Measurements from ENCODE around the gene DHRS9.

DHRS9 gene

DNA sequence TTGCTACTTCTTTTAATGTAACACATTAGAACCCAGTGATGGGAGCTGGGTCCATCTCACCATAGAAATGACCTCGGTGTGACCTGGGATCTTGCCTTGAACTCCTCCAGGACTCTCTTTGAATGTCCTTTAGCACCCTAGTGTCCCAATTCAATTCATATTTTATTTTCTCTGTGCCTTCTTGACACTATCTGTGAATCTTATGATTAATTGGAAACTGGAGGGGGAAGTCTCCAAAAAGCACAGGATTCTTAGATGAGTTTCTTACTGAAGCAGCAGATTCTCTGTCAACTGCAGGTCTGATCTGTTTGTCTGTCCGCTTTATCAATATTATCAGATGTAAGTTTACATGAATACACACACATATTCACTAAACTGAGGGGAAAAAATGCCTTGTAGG is 470 bp downstream of the DHRS9 start:
- no peaks in the 10 kb centered on the region for H3K4me1 ChIP-seq (ENCODE audit: control insufficient read depth, low read depth, low read length)
- no peaks in the 10 kb centered on the region for H3K36me3 ChIP-seq (ENCODE audit: control insufficient read depth, low read depth, low read length)
- no peaks in the 10 kb centered on the region for H3K27me3 ChIP-seq (ENCODE audit: control insufficient read depth, insufficient read depth, low read length)
- no peaks in the 10 kb centered on the region for H3K9me3 ChIP-seq (ENCODE audit: control insufficient read depth, low read depth, low read length)
- H3K9ac ChIP-seq (ENCODE audit: low read length) = no peak overlapping the region
- H3K4me3 ChIP-seq (ENCODE audit: low read length) = no peak overlapping the region
- no peak overlapping the region for H3K27ac ChIP-seq (ENCODE audit: low read length)

DNA sequence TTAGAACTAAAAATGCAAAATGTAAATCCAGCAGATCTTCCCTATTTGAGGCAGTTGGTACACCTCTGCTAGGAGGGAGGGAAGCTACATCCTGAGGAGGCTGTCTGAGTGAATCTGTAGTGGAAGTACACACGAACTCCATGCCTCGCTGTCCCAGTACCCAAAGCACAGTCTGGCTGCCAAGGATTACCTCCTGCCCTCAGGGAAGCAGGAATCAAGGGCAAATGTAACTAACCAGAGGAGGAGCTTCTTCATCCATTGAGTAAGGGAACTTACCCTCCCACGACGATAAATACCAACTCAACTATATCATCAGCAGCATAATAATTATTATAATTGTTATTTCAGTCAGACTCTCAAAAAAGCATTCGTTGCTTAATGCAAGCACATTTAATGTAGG is 2.1 kb downstream of the DHRS9 start:
- Histone ChIP-seq H3K27me3 (ENCODE audit: control insufficient read depth, insufficient read depth, low read length) (no peaks in the 10 kb centered on the region), H3K9me3 (ENCODE audit: control insufficient read depth, low read depth, low read length) (no peaks in the 10 kb centered on the region), H3K27ac (ENCODE audit: low read length) (no peak overlapping the region), H3K4me3 (ENCODE audit: low read length) (no peak overlapping the region), H3K9ac (ENCODE audit: low read length) (no peak overlapping the region), H3K4me1 (ENCODE audit: control insufficient read depth, low read depth, low read length) (no peaks in the 10 kb centered on the region), H3K36me3 (ENCODE audit: control insufficient read depth, low read depth, low read length) (no peaks in the 10 kb centered on the region)

DNA sequence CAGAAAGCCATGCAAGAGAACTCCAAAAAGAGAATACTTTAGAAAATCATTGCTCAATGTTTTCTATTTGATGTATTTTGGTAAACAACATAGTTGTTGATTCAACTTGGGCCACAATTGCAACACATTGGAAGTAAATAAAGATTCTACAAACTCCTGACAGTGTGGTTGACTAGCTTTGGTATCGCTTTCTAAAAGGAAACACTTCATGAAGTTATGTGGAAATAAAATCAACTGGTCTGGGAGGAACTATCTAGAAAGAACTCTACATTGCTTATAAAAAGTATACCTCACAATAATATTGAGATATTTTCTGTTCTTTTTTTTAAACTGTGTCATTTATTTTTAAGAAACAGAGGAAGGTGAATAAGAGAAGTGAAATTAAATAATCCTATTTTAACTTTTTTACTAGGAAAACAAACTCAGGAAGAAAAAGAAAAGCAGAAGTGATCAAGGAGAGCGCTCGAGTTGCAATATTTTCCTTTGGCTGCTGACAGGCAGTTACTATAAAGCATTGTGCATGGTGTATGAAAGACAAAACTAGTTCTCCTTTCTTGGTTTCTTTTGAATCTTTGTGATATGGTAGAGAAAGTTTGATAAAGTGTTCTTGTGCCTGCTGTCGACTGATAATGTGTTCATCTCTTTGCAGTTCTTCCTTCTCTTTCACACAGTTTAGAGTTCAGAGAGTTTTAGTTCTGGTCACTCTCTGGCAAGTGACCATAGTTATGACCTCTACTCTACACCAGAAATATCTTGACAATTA is 3.0 kb downstream of the DHRS9 start:
- H3K27me3 ChIP-seq (ENCODE audit: control insufficient read depth, insufficient read depth, low read length) = no peaks in the 10 kb centered on the region
- H3K9me3 ChIP-seq (ENCODE audit: control insufficient read depth, low read depth, low read length) = no peaks in the 10 kb centered on the region
- H3K36me3 ChIP-seq (ENCODE audit: control insufficient read depth, low read depth, low read length) = no peaks in the 10 kb centered on the region
- H3K9ac ChIP-seq (ENCODE audit: low read length) = no peak overlapping the region
- H3K27ac ChIP-seq (ENCODE audit: low read length) = no peak overlapping the region
- no peak overlapping the region for H3K4me3 ChIP-seq (ENCODE audit: low read length)
- H3K4me1 ChIP-seq (ENCODE audit: control insufficient read depth, low read depth, low read length) = no peaks in the 10 kb centered on the region

DNA sequence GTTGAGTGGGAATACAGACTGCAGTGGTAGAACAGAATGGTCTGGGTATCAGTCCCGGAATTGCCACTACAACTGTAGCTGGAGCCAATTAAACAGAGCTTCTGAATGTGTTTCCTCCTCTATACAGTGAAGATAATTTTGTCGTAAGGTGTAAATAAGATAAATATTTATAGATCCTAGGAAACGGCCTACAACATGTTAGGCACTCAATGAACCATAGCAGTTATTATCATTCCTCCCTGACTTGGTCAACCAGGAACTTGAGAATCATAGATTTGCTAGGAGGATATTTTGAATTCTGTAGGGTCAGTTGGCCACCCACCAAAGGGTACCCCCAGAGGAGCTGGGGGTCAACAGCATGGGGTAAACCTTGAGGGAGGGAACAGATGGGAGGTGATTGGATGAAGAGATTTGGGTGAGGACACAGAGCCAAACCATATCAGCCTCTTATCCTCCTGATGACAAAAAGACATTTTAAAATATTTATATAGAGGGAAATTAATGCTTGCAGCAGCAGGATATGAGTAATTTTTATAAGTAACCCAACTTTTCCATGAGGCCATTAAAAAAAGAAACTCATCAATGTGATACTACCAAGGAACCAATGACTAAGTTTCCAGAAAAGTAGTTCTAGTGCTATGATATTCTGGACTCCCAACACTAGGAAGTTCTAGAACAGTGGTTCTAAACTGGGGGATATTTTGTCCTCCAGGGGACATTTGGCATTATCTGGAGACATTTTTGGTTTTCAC is 4.0 kb downstream of the DHRS9 start:
- Histone ChIP-seq H3K9me3 (ENCODE audit: control insufficient read depth, low read depth, low read length) (no peaks in the 10 kb centered on the region), H3K27ac (ENCODE audit: low read length) (no peak overlapping the region), H3K4me1 (ENCODE audit: control insufficient read depth, low read depth, low read length) (no peaks in the 10 kb centered on the region), H3K27me3 (ENCODE audit: control insufficient read depth, insufficient read depth, low read length) (no peaks in the 10 kb centered on the region), H3K9ac (ENCODE audit: low read length) (no peak overlapping the region), H3K4me3 (ENCODE audit: low read length) (no peak overlapping the region), H3K36me3 (ENCODE audit: control insufficient read depth, low read depth, low read length) (no peaks in the 10 kb centered on the region)

DNA sequence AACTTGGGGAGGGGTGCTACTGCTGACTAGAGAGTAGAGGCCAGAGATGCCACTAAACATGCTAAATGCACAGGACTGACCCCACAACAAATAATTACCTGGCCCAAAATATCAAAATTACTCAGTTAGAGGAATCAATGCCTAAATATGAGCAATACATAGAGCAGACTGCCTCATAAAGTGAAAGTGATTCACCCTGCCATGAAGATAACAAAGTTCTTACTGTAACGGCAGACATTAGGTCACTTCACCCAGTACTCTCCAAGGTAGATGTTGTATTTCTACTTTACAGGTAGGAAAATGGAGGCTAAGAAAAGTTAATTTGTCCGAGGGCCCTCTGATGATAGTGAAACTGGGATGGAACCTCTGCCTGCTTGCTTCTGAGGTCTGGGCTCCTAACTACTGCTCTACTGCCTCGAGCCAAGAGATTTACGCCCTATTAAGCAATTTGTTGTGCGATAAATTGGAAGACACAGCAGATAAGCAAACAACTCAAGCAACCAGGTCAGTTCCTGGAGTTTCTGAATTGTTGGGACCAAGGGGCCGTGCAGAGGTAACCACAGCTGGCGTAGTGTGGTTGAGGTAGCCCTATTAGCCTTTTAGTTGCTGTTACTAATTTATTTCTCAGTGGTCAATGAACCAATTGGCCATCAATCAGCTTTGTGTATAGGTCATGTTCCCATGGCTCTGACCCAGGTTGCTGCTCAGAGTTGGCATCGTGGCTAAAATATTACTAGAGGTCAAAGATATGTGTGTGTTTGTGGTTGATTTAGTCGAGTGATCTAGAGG is 4.8 kb downstream of the DHRS9 start:
- no peaks in the 10 kb centered on the region for H3K27me3 ChIP-seq (ENCODE audit: control insufficient read depth, insufficient read depth, low read length)
- no peaks in the 10 kb centered on the region for H3K36me3 ChIP-seq (ENCODE audit: control insufficient read depth, low read depth, low read length)
- H3K27ac ChIP-seq (ENCODE audit: low read length) = no peak overlapping the region
- no peak overlapping the region for H3K9ac ChIP-seq (ENCODE audit: low read length)
- no peaks in the 10 kb centered on the region for H3K4me1 ChIP-seq (ENCODE audit: control insufficient read depth, low read depth, low read length)
- no peak overlapping the region for H3K4me3 ChIP-seq (ENCODE audit: low read length)
- no peaks in the 10 kb centered on the region for H3K9me3 ChIP-seq (ENCODE audit: control insufficient read depth, low read depth, low read length)

DNA sequence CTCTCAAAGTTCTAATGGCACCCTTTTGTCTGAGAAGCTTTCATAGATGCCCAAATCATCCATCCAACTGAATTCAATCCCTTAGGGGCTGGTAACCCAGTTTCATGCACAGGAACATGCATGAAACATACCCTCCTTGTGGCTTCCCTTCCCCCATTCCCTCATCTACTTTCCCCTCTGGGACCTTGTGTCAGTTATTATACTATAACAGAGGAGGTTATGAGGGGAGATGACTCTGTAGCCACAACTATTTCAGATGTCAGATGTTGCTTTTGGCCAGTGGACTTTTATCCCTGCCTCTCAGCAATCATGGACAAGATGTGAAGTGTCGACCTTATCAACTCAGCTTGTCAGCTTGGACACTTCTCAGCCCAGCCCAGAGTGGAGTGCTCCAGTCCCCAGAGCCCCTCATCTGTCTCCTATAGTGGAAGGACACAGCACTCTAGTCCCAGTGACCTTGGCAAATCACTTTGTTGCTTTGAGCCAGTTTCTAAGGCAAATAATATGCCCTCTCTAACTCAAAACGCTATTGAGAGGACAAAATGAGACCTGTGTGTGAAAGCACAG is 8.4 kb downstream of the DHRS9 start:
- Histone ChIP-seq H3K27ac (ENCODE audit: low read length) (no peak overlapping the region), H3K4me1 (ENCODE audit: control insufficient read depth, low read depth, low read length) (no peaks in the 10 kb centered on the region), H3K36me3 (ENCODE audit: control insufficient read depth, low read depth, low read length) (no peaks in the 10 kb centered on the region), H3K4me3 (ENCODE audit: low read length) (no peak overlapping the region), H3K9me3 (ENCODE audit: control insufficient read depth, low read depth, low read length) (no peaks in the 10 kb centered on the region), H3K9ac (ENCODE audit: low read length) (no peak overlapping the region), H3K27me3 (ENCODE audit: control insufficient read depth, insufficient read depth, low read length) (no peaks in the 10 kb centered on the region)

DNA sequence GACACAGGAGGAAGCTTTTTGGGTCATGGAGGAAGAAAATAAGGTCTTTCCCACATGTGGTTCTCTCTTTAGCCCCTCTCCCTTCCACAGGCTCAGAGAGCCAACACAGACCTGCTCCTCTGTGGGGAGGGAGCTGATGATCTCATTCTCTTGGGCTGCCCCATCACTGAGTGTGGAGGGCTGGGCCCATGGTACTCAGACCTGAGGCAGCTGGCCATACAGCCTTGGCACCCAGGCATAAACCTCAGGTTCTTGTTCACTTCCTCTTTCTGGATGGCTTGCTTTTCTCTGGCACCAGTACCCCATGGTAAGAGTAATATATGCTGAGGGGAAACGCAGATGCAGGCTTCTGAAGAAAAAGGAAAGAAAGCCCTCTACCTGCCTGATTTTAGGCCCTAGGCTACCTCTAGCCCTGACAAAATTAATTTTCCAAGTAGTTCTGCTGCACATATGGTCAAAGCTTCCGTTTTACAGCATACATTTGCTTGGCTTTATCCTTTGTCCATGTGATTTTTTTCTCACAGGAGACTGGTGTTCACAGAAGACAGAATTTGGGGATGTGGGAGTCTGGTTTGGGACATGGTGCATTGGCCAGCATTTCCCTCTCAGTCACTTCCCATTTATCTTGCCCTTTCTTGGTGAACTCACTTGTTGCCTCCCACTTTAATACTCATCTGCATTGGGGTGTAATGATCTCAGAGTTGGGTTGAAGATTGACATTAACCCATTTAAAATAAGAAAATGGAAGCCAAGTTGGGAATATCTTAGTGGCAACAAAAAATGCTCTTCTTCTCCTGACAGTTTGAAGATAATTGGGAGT is 11.1 kb downstream of the DHRS9 start:
- Histone ChIP-seq H3K36me3 (ENCODE audit: control insufficient read depth, low read depth, low read length) (no peaks in the 10 kb centered on the region), H3K27me3 (ENCODE audit: control insufficient read depth, insufficient read depth, low read length) (no peaks in the 10 kb centered on the region), H3K4me1 (ENCODE audit: control insufficient read depth, low read depth, low read length) (no peaks in the 10 kb centered on the region), H3K9me3 (ENCODE audit: control insufficient read depth, low read depth, low read length) (no peaks in the 10 kb centered on the region), H3K9ac (ENCODE audit: low read length) (no peak overlapping the region), H3K27ac (ENCODE audit: low read length) (no peak overlapping the region), H3K4me3 (ENCODE audit: low read length) (no peak overlapping the region)

DNA sequence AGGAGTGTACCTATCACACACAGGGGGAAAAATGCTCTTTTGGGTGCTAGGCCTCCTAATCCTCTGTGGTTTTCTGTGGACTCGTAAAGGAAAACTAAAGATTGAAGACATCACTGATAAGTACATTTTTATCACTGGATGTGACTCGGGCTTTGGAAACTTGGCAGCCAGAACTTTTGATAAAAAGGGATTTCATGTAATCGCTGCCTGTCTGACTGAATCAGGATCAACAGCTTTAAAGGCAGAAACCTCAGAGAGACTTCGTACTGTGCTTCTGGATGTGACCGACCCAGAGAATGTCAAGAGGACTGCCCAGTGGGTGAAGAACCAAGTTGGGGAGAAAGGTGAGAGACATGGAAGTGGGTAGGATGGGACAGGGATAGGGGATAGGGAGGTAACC is 12.2 kb downstream of the DHRS9 start:
- no peaks in the 10 kb centered on the region for H3K4me1 ChIP-seq (ENCODE audit: control insufficient read depth, low read depth, low read length)

DNA sequence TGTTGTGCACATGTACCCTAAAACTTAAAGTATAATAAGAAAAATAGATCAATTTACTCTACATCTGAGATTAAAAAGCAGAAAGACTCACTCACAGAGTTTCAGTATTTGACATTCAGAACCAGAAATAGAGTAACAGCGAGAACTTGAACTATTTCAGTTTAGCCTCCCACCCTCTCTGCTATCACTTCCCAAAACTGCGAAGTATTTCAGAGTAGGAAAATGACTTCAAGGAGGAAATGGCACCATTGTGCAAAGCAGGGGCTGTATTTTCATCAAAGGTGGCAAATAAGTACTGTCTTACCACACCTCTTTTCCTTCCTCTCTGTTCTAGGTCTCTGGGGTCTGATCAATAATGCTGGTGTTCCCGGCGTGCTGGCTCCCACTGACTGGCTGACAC is 13.6 kb downstream of the DHRS9 start:
- Histone ChIP-seq H3K9me3 (ENCODE audit: control insufficient read depth, low read depth, low read length) (no peaks in the 10 kb centered on the region), H3K4me3 (ENCODE audit: low read length) (no peak overlapping the region), H3K27ac (ENCODE audit: low read length) (no peak overlapping the region), H3K4me1 (ENCODE audit: control insufficient read depth, low read depth, low read length) (no peaks in the 10 kb centered on the region), H3K9ac (ENCODE audit: low read length) (no peak overlapping the region), H3K36me3 (ENCODE audit: control insufficient read depth, low read depth, low read length) (no peaks in the 10 kb centered on the region), H3K27me3 (ENCODE audit: control insufficient read depth, insufficient read depth, low read length) (no peaks in the 10 kb centered on the region)

More for the DNA sequence above, 12.2 kb downstream of the DHRS9 start:
- Histone ChIP-seq H3K27ac (ENCODE audit: low read length) (no peak overlapping the region), H3K36me3 (ENCODE audit: control insufficient read depth, low read depth, low read length) (no peaks in the 10 kb centered on the region), H3K9me3 (ENCODE audit: control insufficient read depth, low read depth, low read length) (no peaks in the 10 kb centered on the region), H3K9ac (ENCODE audit: low read length) (no peak overlapping the region), H3K27me3 (ENCODE audit: control insufficient read depth, insufficient read depth, low read length) (no peaks in the 10 kb centered on the region), H3K4me3 (ENCODE audit: low read length) (no peak overlapping the region)

DNA sequence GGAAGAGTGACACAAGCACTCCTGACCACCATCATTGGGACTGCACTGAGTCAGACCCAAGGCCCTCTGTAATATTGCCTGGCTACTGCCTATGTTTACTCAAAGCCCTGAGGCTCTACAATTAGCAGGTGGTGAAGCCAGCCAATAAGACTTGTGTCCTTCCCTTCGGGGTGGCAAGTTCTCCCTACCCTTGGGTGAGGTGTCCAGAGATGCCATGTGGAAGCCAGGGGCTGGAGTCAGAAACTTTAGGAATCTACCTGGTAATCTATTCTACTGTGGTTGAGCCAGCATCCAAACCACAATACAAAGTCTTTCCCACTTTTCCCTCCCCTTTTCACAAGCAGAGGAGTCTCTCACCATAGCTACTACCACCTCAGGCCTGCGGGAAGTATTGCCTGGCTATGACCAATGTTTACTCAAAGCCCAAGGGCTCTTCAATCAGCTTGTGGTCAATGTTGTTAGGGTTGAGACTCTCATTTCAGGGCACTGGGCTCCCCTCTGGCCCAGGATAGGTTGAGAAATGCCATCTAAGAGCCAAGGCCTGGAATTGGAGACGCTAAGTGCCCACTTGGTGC is 17.6 kb downstream of the DHRS9 start:
- Histone ChIP-seq H3K9ac (ENCODE audit: low read length) (no peak overlapping the region), H3K27ac (ENCODE audit: low read length) (no peak overlapping the region), H3K9me3 (ENCODE audit: control insufficient read depth, low read depth, low read length) (no peaks in the 10 kb centered on the region), H3K27me3 (ENCODE audit: control insufficient read depth, insufficient read depth, low read length) (no peaks in the 10 kb centered on the region), H3K4me3 (ENCODE audit: low read length) (no peak overlapping the region), H3K36me3 (ENCODE audit: control insufficient read depth, low read depth, low read length) (no peaks in the 10 kb centered on the region), H3K4me1 (ENCODE audit: control insufficient read depth, low read depth, low read length) (peaks cover 4% of the 10 kb centered on the region)

All from iPS-18a (cell line).